T-helper 22 cell (primary cell): ENCODE data around the gene OTOP1.
"Not testable (repeated sequence)": the region's sequence is repeated elsewhere in the genome, so short reads cannot be mapped to it uniquely, and the experiment has no call there.

Experiments
- DNase-seq: peaks from one replicate; pipeline ENCODE4 v3.0.0-alpha.2; 2020; ENCODE audit warnings: low read depth

The OTOP1 gene

DNA sequence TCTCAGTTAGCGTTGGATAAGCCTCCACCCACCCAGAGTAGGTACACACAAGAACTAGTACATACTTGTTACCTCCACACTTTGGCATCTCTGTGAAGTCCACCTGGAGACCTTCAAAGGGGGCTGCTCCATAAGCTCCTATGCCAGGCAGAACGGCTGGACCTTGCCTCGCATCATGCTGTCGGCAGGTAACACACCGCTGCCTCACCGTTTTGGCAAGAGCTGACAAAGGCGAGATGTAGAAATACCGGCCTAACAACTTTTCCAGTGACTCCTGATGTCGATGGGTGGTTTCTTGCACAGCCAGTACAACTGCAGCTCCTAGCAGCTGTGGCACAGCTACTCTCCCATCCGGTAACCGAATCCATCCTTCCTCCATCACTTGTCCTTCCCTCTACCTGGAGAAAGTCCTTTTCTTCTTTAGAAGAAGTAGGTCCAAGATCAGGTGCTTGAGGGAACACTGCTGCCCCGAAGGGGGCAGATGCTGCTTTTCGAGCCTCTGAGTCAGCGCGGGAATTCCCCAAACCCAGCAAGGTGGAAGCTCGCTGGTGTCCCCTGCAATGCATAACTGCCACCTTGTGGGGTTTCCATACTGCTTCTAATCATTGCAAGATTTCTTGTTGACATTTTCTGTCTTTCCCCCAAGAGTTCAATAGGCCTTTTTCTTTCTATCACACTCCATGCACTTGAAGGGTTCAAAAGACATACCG is 65.6 kb downstream of the OTOP1 start:
- DNase-seq = not testable (repeated sequence)

DNA sequence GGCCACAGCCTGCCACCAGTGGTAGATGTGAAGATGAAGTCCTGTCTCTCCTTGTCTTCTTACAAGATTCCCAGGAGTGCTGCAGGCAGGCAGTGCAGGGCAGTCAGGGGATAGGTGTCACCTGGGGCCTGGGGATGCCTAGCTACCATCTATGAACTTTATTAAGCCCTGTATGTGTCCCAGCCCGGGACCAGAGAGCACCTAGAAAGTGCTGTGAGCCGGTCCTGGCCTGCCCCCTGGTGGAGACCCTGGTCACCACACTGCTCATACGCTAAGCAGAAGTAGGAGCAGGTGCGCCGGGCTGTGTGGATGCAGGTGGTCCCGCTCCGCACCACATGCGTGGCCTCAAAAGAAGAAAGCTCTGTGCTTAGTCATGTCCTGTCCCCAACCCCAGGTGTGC is 81.1 kb downstream of the OTOP1 start:
- not testable (repeated sequence) for DNase-seq

DNA sequence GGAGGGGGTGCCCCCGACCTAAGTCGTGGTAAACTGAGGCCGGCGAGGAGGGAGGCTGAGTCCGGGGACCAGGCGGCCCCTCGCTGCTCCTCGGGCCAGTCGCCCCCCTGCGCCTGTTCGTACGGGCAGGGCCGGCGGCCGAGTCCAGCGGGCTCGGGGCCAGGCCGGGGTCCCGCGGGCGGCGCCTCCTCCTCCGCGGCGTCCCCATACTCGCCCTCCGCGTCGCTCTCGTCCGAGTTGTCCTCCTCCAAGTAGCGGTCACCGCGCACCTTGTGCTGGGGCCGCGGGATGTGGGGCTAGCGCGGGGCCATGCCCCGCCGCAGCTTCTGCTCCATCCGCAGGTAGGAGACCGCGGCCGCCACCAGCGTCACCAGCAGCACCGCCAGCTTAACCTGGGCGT is 83.4 kb downstream of the OTOP1 start:
- not testable (repeated sequence) for DNase-seq

DNA sequence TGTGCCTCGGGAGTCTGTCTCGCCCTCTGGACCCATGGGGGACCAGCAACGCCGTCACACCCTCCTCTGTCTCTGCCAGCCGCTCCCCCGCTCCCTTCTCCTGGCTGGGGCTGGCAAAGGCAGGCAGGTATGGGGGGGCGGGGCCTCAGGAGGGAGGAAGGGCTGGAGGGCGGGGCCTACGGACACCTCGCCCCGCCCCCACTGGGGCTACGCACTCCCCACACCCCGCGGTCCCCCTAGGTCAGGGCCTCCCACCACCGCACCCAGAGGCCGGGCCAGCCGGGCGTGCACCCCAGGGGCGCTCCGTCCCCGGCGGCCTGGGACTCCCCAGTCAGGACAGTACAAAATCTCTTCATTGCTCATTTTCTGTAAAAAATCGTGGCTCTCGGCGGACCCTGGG is 84.0 kb downstream of the OTOP1 start:
- not testable (repeated sequence) for DNase-seq

DNA sequence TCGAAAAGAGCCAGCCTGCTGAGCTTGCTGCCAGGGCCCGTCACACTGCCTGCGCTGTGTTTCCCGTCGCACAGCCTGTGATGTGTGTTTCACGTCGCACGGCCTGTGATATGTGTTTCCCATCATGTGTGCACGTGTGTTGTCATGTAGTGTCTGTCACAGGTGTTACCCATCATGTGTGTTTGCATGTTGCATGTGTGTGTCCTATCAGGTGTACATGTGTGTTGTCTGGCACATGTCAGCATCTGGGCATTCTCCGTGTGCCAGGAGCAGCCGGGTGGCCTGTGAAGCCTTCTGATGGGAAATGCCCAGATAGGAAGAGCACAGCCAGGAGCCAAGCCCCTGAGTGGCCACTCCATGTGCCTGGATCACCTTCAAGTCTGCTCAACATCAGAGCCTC is 85.5 kb downstream of the OTOP1 start:
- DNase-seq = not testable (repeated sequence)
